Hepatocyte (in vitro differentiated cells): ENCODE measurements around the gene KIAA1671. TPM values are rescaled to one million over a fixed set of nuclear protein-coding genes. Genes with fewer than 3 reads are reported as not detected.

Experiments used
- DNase-seq: peaks from one replicate; pipeline ENCODE4 v3.0.0-alpha.2; 2016; ENCODE audit warnings: low spot score
- H2AFZ ChIP-seq: fragments of 200-600 bp; sonication (generic); 2 replicates; pipeline ENCODE4 v1.6.0; 2016; ENCODE audit warnings: antibody characterized with exemption, mild to moderate bottlenecking
- H3K27ac ChIP-seq: fragments of 200-600 bp; sonication (generic); 2 replicates; pipeline ENCODE4 v1.5.1; 2016; ENCODE audit warnings: mild to moderate bottlenecking
- H3K27me3 ChIP-seq: fragments of 200-600 bp; sonication (generic); 2 replicates; pipeline ENCODE4 v1.6.1; 2016
- H3K36me3 ChIP-seq: fragments of 200-600 bp; sonication (generic); replicated peaks from 2 replicates; pipeline ENCODE4 v1.5.1; 2016; ENCODE audit warnings: low read depth; ENCODE audit not compliant: insufficient read depth
- H3K4me1 ChIP-seq: fragments of 200-600 bp; sonication (generic); 2 replicates; pipeline ENCODE4 v1.5.1; 2016; ENCODE audit warnings: mild to moderate bottlenecking, moderate library complexity; ENCODE audit not compliant: insufficient read depth
- H3K4me2 ChIP-seq: fragments of 200-600 bp; sonication (generic); 2 replicates; pipeline ENCODE4 v1.6.0; 2016
- H3K4me3 ChIP-seq: fragments of 200-600 bp; sonication (generic); 2 replicates; pipeline ENCODE4 v1.5.1; 2016; ENCODE audit warnings: mild to moderate bottlenecking
- H3K79me2 ChIP-seq: fragments of 200-600 bp; sonication (generic); 2 replicates; pipeline ENCODE4 v1.6.0; 2017; ENCODE audit warnings: mild to moderate bottlenecking
- H3K9me2 ChIP-seq: fragments of 200-600 bp; sonication (generic); replicated peaks from 2 replicates; pipeline ENCODE4 v1.6.0; 2017; ENCODE audit warnings: mild to moderate bottlenecking; ENCODE audit not compliant: insufficient read depth
- H3K9me3 ChIP-seq: fragments of 200-600 bp; sonication (generic); 2 replicates; pipeline ENCODE4 v1.5.1; 2016; ENCODE audit warnings: low read depth, mild to moderate bottlenecking
- H4K20me1 ChIP-seq: fragments of 200-600 bp; sonication (generic); 2 replicates; pipeline ENCODE4 v1.6.0; 2016; ENCODE audit warnings: mild to moderate bottlenecking; ENCODE audit not compliant: insufficient read depth, poor library complexity, severe bottlenecking
- CTCF ChIP-seq: fragments of 200-600 bp; sonication (generic); IDR thresholded peaks from 2 replicates; pipeline ENCODE4 v1.5.1; 2016; ENCODE audit warnings: antibody characterized with exemption, mild to moderate bottlenecking; ENCODE audit not compliant: poor library complexity
- EZH2 ChIP-seq: fragments of 200-600 bp; sonication (generic); IDR thresholded peaks from 2 replicates; pipeline ENCODE4 v1.6.1; 2016; ENCODE audit warnings: antibody characterized with exemption, mild to moderate bottlenecking, borderline replicate concordance
- EZH2phosphoT487 ChIP-seq: fragments of 200-600 bp; sonication (generic); IDR thresholded peaks from one replicate; pipeline ENCODE4 v1.6.1; 2018; ENCODE audit warnings: antibody characterized with exemption, mild to moderate bottlenecking, low read depth, moderate library complexity; ENCODE audit not compliant: unreplicated experiment, severe bottlenecking
- WGBS: methylation state at CpG from one replicate; pipeline ENCODE4 v1.1.6; 2016; ENCODE audit warnings: low lambda C conversion rate; ENCODE audit errors: missing lambda C conversion rate; 5-methylcytosine and 5-hydroxymethylcytosine counted together
- polyA plus RNA-seq: library from polyadenylated mRNA; unstranded; fragments of >200 nt; fragmentation: Nextera tagmentation; extraction: Ambion mirVana; gene quantifications from 2 replicates; pipeline ENCODE4 v1.2.1, GENCODE V29; 2016
- total RNA-seq: library from RNA; depleted of rRNA; stranded (reverse); fragments of >200 nt; gene quantifications from 2 replicates; pipeline ENCODE4 v1.2.3, GENCODE V29; 2014

Gene KIAA1671
- total and polyA plus RNA-seq, 2 experiments from 2014 or later, result 8.1 to 26.5 TPM

- H4K20me1 ChIP-seq, result no peaks in the 10 kb centered on the region
- TF ChIP-seq EZH2, result no peak
- no peak for TF ChIP-seq EZH2phosphoT487
- no peak for TF ChIP-seq CTCF
- 98% methylated on average over 18 of the region's 18 CpGs for WGBS
- H3K4me1 ChIP-seq, result peaks cover 23% of the 10 kb centered on the region
- H3K27ac ChIP-seq, result no peak overlapping the region
- H3K9me3 ChIP-seq, result no peaks in the 10 kb centered on the region
- H3K36me3 ChIP-seq, result no peaks in the 10 kb centered on the region
- no peak for DNase-seq
- peaks cover 4% of the 10 kb centered on the region for H3K79me2 ChIP-seq
- H3K4me2 ChIP-seq, result no peak overlapping the region
- H3K4me3 ChIP-seq, result no peak overlapping the region
- no peak overlapping the region for H2AFZ ChIP-seq
- no peaks in the 10 kb centered on the region for H3K9me2 ChIP-seq
- H3K27me3 ChIP-seq, result no peaks in the 10 kb centered on the region
Measured at GRCh38 chr22:25029181-25029580, 76.7 kb downstream of the KIAA1671 start.

- Histone ChIP-seq H3K9me3 (no peaks in the 10 kb centered on the region), H3K36me3 (no peaks in the 10 kb centered on the region), H3K4me3 (no peak overlapping the region), H3K4me2 (no peak overlapping the region), H3K27me3 (no peaks in the 10 kb centered on the region), H3K9me2 (no peaks in the 10 kb centered on the region), H3K27ac (no peak overlapping the region), H2AFZ (no peak overlapping the region), H3K4me1 (peaks cover 17% of the 10 kb centered on the region), H3K79me2 (peaks cover 4% of the 10 kb centered on the region), H4K20me1 (no peaks in the 10 kb centered on the region)
- WGBS, result 95% methylated on average over 7 of the region's 7 CpGs
- DNase-seq, result no peak
- TF ChIP-seq EZH2 (no peak), CTCF (no peak), EZH2phosphoT487 (no peak)
Measured at GRCh38 chr22:25030636-25031035, 78.1 kb downstream of the KIAA1671 start.

- TF ChIP-seq EZH2, result no peak
- no peak for TF ChIP-seq CTCF
- TF ChIP-seq EZH2phosphoT487, result no peak
- Histone ChIP-seq H3K9me2 (no peaks in the 10 kb centered on the region), H3K9me3 (no peaks in the 10 kb centered on the region), H3K36me3 (no peaks in the 10 kb centered on the region), H3K27ac (no peak overlapping the region), H3K4me1 (peaks cover 3% of the 10 kb centered on the region), H3K79me2 (peaks cover 4% of the 10 kb centered on the region), H4K20me1 (no peaks in the 10 kb centered on the region), H3K4me2 (no peak overlapping the region), H3K27me3 (no peaks in the 10 kb centered on the region), H3K4me3 (no peak overlapping the region), H2AFZ (no peak overlapping the region)
- no peak for DNase-seq
- 43% methylated on average over 2 of the region's 2 CpGs for WGBS
Measured at GRCh38 chr22:25032066-25032465, 79.5 kb downstream of the KIAA1671 start.

- Histone ChIP-seq H3K4me2 (no peak overlapping the region), H3K27me3 (no peaks in the 10 kb centered on the region), H3K79me2 (no peaks in the 10 kb centered on the region), H3K36me3 (no peaks in the 10 kb centered on the region), H3K9me3 (no peaks in the 10 kb centered on the region), H4K20me1 (no peaks in the 10 kb centered on the region), H3K4me3 (no peak overlapping the region), H3K27ac (no peak overlapping the region), H2AFZ (no peak overlapping the region), H3K9me2 (no peaks in the 10 kb centered on the region), H3K4me1 (no peaks in the 10 kb centered on the region)
- no peak for DNase-seq
- 96% methylated on average over 2 of the region's 2 CpGs for WGBS
- TF ChIP-seq EZH2phosphoT487 (no peak), CTCF (no peak), EZH2 (no peak)
Measured at GRCh38 chr22:25035715-25036114, 83.2 kb downstream of the KIAA1671 start.
